Measurements from ENCODE around the gene FMN1.

Gene FMN1

GRCh38 chr15:32879980-32880379 is 314.5 kb downstream of the FMN1 start:
- Histone ChIP-seq H3K9me3 (ENCODE audit: control insufficient read depth, low read length) (no peaks in the 10 kb centered on the region), H3K79me2 (no peaks in the 10 kb centered on the region), H3K27me3 (ENCODE audit: control insufficient read depth, insufficient read depth, low read length) (no peaks in the 10 kb centered on the region), H3K27ac (no peak overlapping the region), H3K9ac (no peak overlapping the region), H3K4me1 (no peaks in the 10 kb centered on the region), H2AFZ (no peak overlapping the region), H3K4me3 (ENCODE audit: low read depth, low read length) (no peak overlapping the region), H3K4me2 (ENCODE audit: low read length) (no peak overlapping the region), H3K36me3 (ENCODE audit: control insufficient read depth, insufficient read depth, low read length) (no peaks in the 10 kb centered on the region)
- TF ChIP-seq, protein P1, sequence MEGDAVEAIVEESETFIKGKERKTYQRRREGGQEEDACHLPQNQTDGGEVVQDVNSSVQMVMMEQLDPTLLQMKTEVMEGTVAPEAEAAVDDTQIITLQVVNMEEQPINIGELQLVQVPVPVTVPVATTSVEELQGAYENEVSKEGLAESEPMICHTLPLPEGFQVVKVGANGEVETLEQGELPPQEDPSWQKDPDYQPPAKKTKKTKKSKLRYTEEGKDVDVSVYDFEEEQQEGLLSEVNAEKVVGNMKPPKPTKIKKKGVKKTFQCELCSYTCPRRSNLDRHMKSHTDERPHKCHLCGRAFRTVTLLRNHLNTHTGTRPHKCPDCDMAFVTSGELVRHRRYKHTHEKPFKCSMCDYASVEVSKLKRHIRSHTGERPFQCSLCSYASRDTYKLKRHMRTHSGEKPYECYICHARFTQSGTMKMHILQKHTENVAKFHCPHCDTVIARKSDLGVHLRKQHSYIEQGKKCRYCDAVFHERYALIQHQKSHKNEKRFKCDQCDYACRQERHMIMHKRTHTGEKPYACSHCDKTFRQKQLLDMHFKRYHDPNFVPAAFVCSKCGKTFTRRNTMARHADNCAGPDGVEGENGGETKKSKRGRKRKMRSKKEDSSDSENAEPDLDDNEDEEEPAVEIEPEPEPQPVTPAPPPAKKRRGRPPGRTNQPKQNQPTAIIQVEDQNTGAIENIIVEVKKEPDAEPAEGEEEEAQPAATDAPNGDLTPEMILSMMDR (IDR thresholded peaks at IDR 0.05), result no peak

GRCh38 chr15:32878869-32879805 is 315.4 kb downstream of the FMN1 start:
- H3K27ac ChIP-seq, result no peak overlapping the region

DNA sequence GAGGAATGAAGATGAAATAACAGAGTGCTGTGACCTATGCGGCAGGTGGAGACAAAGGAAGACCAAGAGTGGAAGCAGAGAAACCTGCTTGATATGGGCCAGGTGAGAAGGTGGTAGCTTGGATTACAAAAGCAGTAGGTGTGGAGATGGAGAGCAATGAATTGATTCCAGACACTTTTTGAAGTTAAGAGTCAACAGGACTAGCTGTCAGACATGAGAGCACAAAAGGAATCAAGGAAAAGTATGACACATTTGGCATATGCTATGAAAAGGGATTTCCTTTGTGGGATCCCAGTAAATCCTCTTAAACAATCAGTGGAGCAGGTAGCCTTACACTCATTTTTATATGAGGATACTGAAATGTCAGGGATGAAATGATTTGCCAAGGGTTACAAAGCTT is 316.2 kb downstream of the FMN1 start:
- no peak overlapping the region for H3K4me3 ChIP-seq (ENCODE audit: low read depth, low read length)
- H3K27ac ChIP-seq, result no peak overlapping the region

More at GRCh38 chr15:32878869-32879805, 315.4 kb downstream of the FMN1 start:
- Histone ChIP-seq H3K36me3 (ENCODE audit: control insufficient read depth, insufficient read depth, low read length) (no peaks in the 10 kb centered on the region), H2AFZ (no peak overlapping the region), H3K4me3 (ENCODE audit: low read depth, low read length) (no peak overlapping the region), H3K4me2 (ENCODE audit: low read length) (no peak overlapping the region), H3K79me2 (no peaks in the 10 kb centered on the region), H3K9me3 (ENCODE audit: control insufficient read depth, low read length) (no peaks in the 10 kb centered on the region), H3K4me1 (no peaks in the 10 kb centered on the region), H3K27me3 (ENCODE audit: control insufficient read depth, insufficient read depth, low read length) (no peaks in the 10 kb centered on the region), H3K9ac (no peak overlapping the region)
- TF ChIP-seq, protein P1 (IDR thresholded peaks at IDR 0.05), result no peak

GRCh38 chr15:32877252-32878019 is 317.1 kb downstream of the FMN1 start:
- Histone ChIP-seq H3K79me2 (no peaks in the 10 kb centered on the region), H3K4me3 (ENCODE audit: low read depth, low read length) (no peak overlapping the region), H3K4me1 (no peaks in the 10 kb centered on the region), H3K36me3 (ENCODE audit: control insufficient read depth, insufficient read depth, low read length) (no peaks in the 10 kb centered on the region), H3K9ac (no peak overlapping the region), H3K27me3 (ENCODE audit: control insufficient read depth, insufficient read depth, low read length) (no peaks in the 10 kb centered on the region), H2AFZ (no peak overlapping the region), H3K4me2 (ENCODE audit: low read length) (no peak overlapping the region), H3K9me3 (ENCODE audit: control insufficient read depth, low read length) (no peaks in the 10 kb centered on the region), H3K27ac (no peak overlapping the region)
- TF ChIP-seq, protein P1 (IDR thresholded peaks at IDR 0.05), result no peak

More for the DNA sequence above, 316.2 kb downstream of the FMN1 start:
- no peaks in the 10 kb centered on the region for H3K4me1 ChIP-seq
- H3K9ac ChIP-seq, result no peak overlapping the region
- no peaks in the 10 kb centered on the region for H3K36me3 ChIP-seq (ENCODE audit: control insufficient read depth, insufficient read depth, low read length)
- no peaks in the 10 kb centered on the region for H3K9me3 ChIP-seq (ENCODE audit: control insufficient read depth, low read length)
- no peak overlapping the region for H3K4me2 ChIP-seq (ENCODE audit: low read length)
- no peaks in the 10 kb centered on the region for H3K79me2 ChIP-seq
- no peaks in the 10 kb centered on the region for H3K27me3 ChIP-seq (ENCODE audit: control insufficient read depth, insufficient read depth, low read length)
- no peak overlapping the region for H2AFZ ChIP-seq
- TF ChIP-seq, protein P1 (IDR thresholded peaks at IDR 0.05), result no peak

Data from parathyroid adenoma (tissue), 2 donors.